ENCODE data around the gene SPATA2L. TPM values are rescaled to one million over a fixed set of nuclear protein-coding genes. Genes with fewer than 3 reads are reported as not detected.

The SPATA2L gene
- total and polyA plus RNA-seq, 2 of the 8 experiments (the other 6 are each of a cell fraction or from before 2014, with no cell fraction given) = 9.3 to 12.5 TPM

GRCh38 chr16:89656435-89657121, 44.9 kb downstream of the SPATA2L start:
- Histone ChIP-seq H2BK20ac (ENCODE audit: low read length) (no peak overlapping the region), H3K79me2 (ENCODE audit: control insufficient read depth in 1 of 2, insufficient read depth in 2 of 2, low read length in 2 of 2) (peaks cover 0 to 31% of the 10 kb centered on the region in 2 experiments; a peak in 2 of 4 replicates), H3K14ac (ENCODE audit: insufficient read length) (no peak overlapping the region), H2BK120ac (replicated peaks; ENCODE audit: low read depth, low read length) (no peak overlapping the region), H3K23me2 (ENCODE audit: low read depth, low read length) (peaks cover 8% of the 10 kb centered on the region), H2BK15ac (ENCODE audit: low read length) (no peak overlapping the region), H3K4me3 (ENCODE audit: extremely low read depth in 1 of 4, insufficient read depth in 2 of 4, low read depth in 3 of 4, low read length in 4 of 4) (peak overlapping the region; percentile 79 to 99 (median 87)), H3K18ac (ENCODE audit: extremely low read depth, low read length) (no peak overlapping the region), H4K20me1 (replicated peaks in 1 of 2; ENCODE audit: control insufficient read depth in 1 of 2, insufficient read depth in 2 of 2, low read length in 2 of 2) (peaks cover 5 to 10% of the 10 kb centered on the region in 2 experiments), H3K9ac (replicated peaks in 1 of 4; ENCODE audit: extremely low read depth in 1 of 4, low read depth in 3 of 4, low read length in 3 of 4) (no peak overlapping the region), H2BK5ac (ENCODE audit: low read depth, low read length) (no peak overlapping the region), H4K8ac (ENCODE audit: extremely low read depth, insufficient read depth, low read length) (0 out of 2 replicates have a peak overlapping the region, but pooled peaks have one; percentile 45), H4K5ac (ENCODE audit: insufficient read length, low read depth, low read length) (no peak overlapping the region), H4K91ac (replicated peaks; ENCODE audit: insufficient read length, low read length) (no peak overlapping the region), H3K27ac (ENCODE audit: low read depth, low read length) (no peak overlapping the region), H3K56ac (replicated peaks; ENCODE audit: insufficient read length, low read depth, low read length) (no peak overlapping the region), H2BK12ac (ENCODE audit: low read depth, low read length) (no peak overlapping the region), H3K4ac (replicated peaks; ENCODE audit: insufficient read length, low read depth, low read length) (no peak overlapping the region), H2AK5ac (ENCODE audit: low read depth, low read length) (no peak overlapping the region), H3K36me3 (ENCODE audit: control insufficient read depth in 2 of 4, insufficient read depth in 4 of 4, low read length in 3 of 4) (peaks cover 0 to 15% (median 8%) of the 10 kb centered on the region in 4 experiments; a peak in 6 of 8 replicates), H3K79me1 (ENCODE audit: low read depth, low read length) (peaks cover 11% of the 10 kb centered on the region), H3K9me3 (ENCODE audit: insufficient read depth in 2 of 2, low read depth in 1 of 2, low read length in 1 of 2) (no peaks in the 10 kb centered on the region), H3K23ac (ENCODE audit: insufficient read length) (no peak overlapping the region), H2AFZ (ENCODE audit: low read length) (no peak overlapping the region), H3K4me2 (ENCODE audit: insufficient read depth in 1 of 2, low read depth in 2 of 2, low read length in 2 of 2) (peak overlapping the region; percentile 52 to 78), H3K27me3 (replicated peaks in 1 of 4; ENCODE audit: control insufficient read depth in 3 of 4, extremely low read depth in 1 of 4, insufficient read depth in 3 of 4, low read length in 3 of 4) (no peaks in the 10 kb centered on the region), H3K4me1 (replicated peaks in 1 of 4; ENCODE audit: control insufficient read depth in 3 of 4, insufficient read depth in 4 of 4, low read length in 3 of 4) (peaks cover 0 to 8% (median 3%) of the 10 kb centered on the region in 4 experiments; a peak in 3 of 7 replicates)
- FAIRE-seq (no peak), DNase-seq (ENCODE audit: low read depth in 1 of 2, low spot score in 2 of 2) (no peak)
- CTCF ChIA-PET (ENCODE audit: partially characterized antibody) = interaction anchor here (0.6 to 0.9 kb wide), 2 partner anchors 11 to 39 kb away, joined by 4 read pairs; no protein-coding TSS in a partner anchor
- POLR2A ChIA-PET (ENCODE audit: partially characterized antibody) = interaction anchor here (0.7 to 2.2 kb wide), 7 partner anchors 14 to 93 kb away, joined by 3 to 9 read pairs (median 4); no protein-coding TSS in a partner anchor
- WGBS, 2 experiments (ENCODE audit: extremely low coverage in 1 of 2, insufficient coverage in 1 of 2, insufficient read length in 1 of 2, insufficient replicate concordance in 2 of 2, low coverage in 1 of 2, low lambda C conversion rate in 2 of 2, missing lambda C conversion rate in 1 of 2) = 81% methylated on average over 11 of the region's 32 CpGs; no CpG with 5 or more reads in 1 of the 2 experiments
- TF ChIP-seq EGR1 (IDR thresholded peaks at IDR 0.05; ENCODE audit: borderline replicate concordance, low read depth, low read length) (no peak), BRCA1 (IDR thresholded peaks at IDR 0.05; ENCODE audit: low read depth, low read length) (no peak), HDAC6 (IDR thresholded peaks at IDR 0.05; ENCODE audit: low read depth, low read length) (no peak), EP300 (IDR thresholded peaks at IDR 0.05; ENCODE audit: borderline replicate concordance in 1 of 2, low read depth in 2 of 2, low read length in 2 of 2) (no peak), NRF1 (IDR thresholded peaks at IDR 0.05; ENCODE audit: low read depth, low read length) (no peak), SIN3A (conservative IDR thresholded peaks at IDR 0.05 in 1 of 2, IDR thresholded peaks at IDR 0.05 in 1 of 2; ENCODE audit: low read depth in 1 of 2, low read length in 2 of 2) (no peak), RXRA (IDR thresholded peaks at IDR 0.05; ENCODE audit: insufficient read depth, low read depth, low read length) (no peak), ATF2 (IDR thresholded peaks at IDR 0.05; ENCODE audit: low read length) (no peak), TCF12 (IDR thresholded peaks at IDR 0.05; ENCODE audit: low read depth, low read length) (no peak), FOSL1 (IDR thresholded peaks at IDR 0.05; ENCODE audit: insufficient read depth, low read depth, low read length) (no peak)

Measured in H1 (cell line).